ENCODE measurements around the gene ZBED1.
"Not testable (repeated sequence)": the region's sequence is repeated elsewhere in the genome, so short reads cannot be mapped to it uniquely, and the experiment has no call there.

Gene ZBED1

GRCh38 chrX:2484256-2484655, 16.5 kb downstream of the ZBED1 start:
- DNase-seq (ENCODE audit: low read depth) = no peak
- TF ChIP-seq MAX (IDR thresholded peaks at IDR 0.05; ENCODE audit: low read depth, low read length) = no peak
- no peak for TF ChIP-seq POLR2A (IDR thresholded peaks at IDR 0.05; ENCODE audit: extremely low read depth, insufficient read length)
- no peak for TF ChIP-seq MYC (IDR thresholded peaks at IDR 0.05; ENCODE audit: low read depth, low read length)
- no peak for TF ChIP-seq CTCF (IDR thresholded peaks at IDR 0.05; ENCODE audit: low read depth, low read length)
- no peak overlapping the region for H3K4me3 ChIP-seq (ENCODE audit: low read depth, low read length)

GRCh38 chrX:2483398-2484060, 17.2 kb downstream of the ZBED1 start:
- no peak for DNase-seq (ENCODE audit: low read depth)
- no peak overlapping the region for H3K4me3 ChIP-seq (ENCODE audit: low read depth, low read length)
- no peak for TF ChIP-seq MAX (IDR thresholded peaks at IDR 0.05; ENCODE audit: low read depth, low read length)
- no peak for TF ChIP-seq MYC (IDR thresholded peaks at IDR 0.05; ENCODE audit: low read depth, low read length)
- TF ChIP-seq CTCF (IDR thresholded peaks at IDR 0.05; ENCODE audit: low read depth, low read length) = no peak
- TF ChIP-seq POLR2A (IDR thresholded peaks at IDR 0.05; ENCODE audit: extremely low read depth, insufficient read length) = no peak

GRCh38 chrX:2481597-2481996, 19.2 kb downstream of the ZBED1 start:
- not testable (repeated sequence) for DNase-seq (ENCODE audit: low read depth); H3K4me3 ChIP-seq (ENCODE audit: low read depth, low read length)

- DNase-seq (ENCODE audit: low read depth); H3K4me3 ChIP-seq (ENCODE audit: low read depth, low read length): not testable (repeated sequence)
Measured at GRCh38 chrX:2479982-2480381, 20.8 kb downstream of the ZBED1 start.

- no peak overlapping the region for H3K4me3 ChIP-seq (ENCODE audit: low read depth, low read length)
- no peak for DNase-seq (ENCODE audit: low read depth)
- no peak for TF ChIP-seq MAX (IDR thresholded peaks at IDR 0.05; ENCODE audit: low read depth, low read length)
- TF ChIP-seq MYC (IDR thresholded peaks at IDR 0.05; ENCODE audit: low read depth, low read length) = no peak
- no peak for TF ChIP-seq POLR2A (IDR thresholded peaks at IDR 0.05; ENCODE audit: extremely low read depth, insufficient read length)
- no peak for TF ChIP-seq CTCF (IDR thresholded peaks at IDR 0.05; ENCODE audit: low read depth, low read length)
Measured at GRCh38 chrX:2479420-2479780, 21.4 kb downstream of the ZBED1 start.

GRCh38 chrX:2478546-2479419, 22.0 kb downstream of the ZBED1 start:
- H3K4me3 ChIP-seq (ENCODE audit: low read depth, low read length) = no peak overlapping the region
- no peak for DNase-seq (ENCODE audit: low read depth)

GRCh38 chrX:2477313-2477712, 23.5 kb downstream of the ZBED1 start:
- DNase-seq (ENCODE audit: low read depth); H3K4me3 ChIP-seq (ENCODE audit: low read depth, low read length): not testable (repeated sequence)

More at GRCh38 chrX:2478546-2479419, 22.0 kb downstream of the ZBED1 start:
- TF ChIP-seq POLR2A (IDR thresholded peaks at IDR 0.05; ENCODE audit: extremely low read depth, insufficient read length) (no peak), MYC (IDR thresholded peaks at IDR 0.05; ENCODE audit: low read depth, low read length) (no peak), MAX (IDR thresholded peaks at IDR 0.05; ENCODE audit: low read depth, low read length) (no peak), CTCF (IDR thresholded peaks at IDR 0.05; ENCODE audit: low read depth, low read length) (no peak)

All from NB4 (cell line).